ENCODE results near the gene NHLRC2.
"Not testable (repeated sequence)": the region's sequence is repeated elsewhere in the genome, so short reads cannot be mapped to it uniquely, and the experiment has no call there.

The NHLRC2 gene

DNA sequence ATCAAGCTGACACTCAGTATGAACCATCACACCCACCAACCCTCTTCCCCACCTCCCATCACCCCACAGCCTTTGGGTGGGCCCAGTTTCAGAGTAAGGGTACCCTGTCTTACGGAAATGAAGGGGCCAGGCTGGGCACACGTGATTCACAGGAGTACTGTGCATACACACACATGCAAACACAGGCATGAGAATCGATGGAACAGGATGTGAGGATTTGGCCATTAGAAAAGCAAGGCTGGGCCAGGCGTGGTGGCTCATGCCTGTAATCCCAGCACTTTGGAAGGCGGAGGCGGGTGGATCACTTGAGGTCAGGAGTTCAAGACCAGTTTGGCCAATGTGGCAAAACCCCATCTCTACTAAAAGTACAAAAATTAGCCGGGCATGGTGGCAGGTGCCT, 88.7 kb downstream of the NHLRC2 start:
- not testable (repeated sequence) for DNase-seq (ENCODE audit: low spot score)

DNA sequence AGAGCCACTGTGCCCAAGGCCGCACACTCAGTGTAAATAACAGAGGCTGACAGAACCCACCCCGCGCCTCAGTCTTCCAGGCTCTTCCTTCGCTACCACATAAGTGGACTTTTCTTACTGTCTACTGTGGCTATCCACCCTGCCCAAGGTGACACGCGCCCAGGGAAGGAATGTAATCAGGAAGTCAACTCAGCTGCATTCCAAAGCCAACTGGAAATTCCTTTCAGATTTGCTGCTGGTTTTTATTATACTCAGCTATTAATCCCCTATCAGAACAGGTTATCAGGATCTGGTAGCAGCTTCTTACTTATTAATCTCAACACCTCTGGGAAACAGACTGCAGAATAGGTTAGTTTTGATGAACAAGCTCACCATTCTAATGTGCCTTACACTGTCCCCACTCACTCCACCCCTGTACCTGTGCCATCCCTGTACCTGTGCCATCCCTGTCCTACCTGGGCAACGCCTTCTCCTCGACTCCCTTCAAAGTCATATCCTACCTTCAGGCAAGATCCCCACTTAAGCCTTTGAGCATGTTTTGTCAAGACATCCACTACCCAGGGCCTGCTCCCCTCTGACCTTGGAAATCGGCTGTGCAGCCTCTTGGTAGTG, 90.7 kb downstream of the NHLRC2 start:
- no peak for DNase-seq (ENCODE audit: low spot score)

DNA sequence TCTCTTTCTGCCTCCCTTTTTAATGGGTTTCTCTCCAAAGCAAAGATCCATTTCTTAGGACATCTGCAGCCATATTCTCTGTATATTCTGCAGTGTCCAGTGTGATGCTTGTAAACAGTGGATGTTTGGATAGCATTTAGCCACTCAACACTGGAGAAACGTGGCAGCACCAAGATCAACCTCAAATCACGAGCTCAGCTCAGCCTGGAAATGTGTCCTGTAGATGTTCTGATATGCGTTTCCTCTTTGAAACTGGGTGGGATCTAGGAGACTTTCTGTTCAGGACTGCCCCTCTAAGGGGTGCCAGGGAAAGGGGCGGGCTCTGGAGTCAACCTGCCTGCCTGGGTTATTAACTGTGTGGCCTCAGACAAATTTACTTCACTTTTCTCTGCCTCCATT, 91.2 kb downstream of the NHLRC2 start:
- no peak for DNase-seq (ENCODE audit: low spot score)

DNA sequence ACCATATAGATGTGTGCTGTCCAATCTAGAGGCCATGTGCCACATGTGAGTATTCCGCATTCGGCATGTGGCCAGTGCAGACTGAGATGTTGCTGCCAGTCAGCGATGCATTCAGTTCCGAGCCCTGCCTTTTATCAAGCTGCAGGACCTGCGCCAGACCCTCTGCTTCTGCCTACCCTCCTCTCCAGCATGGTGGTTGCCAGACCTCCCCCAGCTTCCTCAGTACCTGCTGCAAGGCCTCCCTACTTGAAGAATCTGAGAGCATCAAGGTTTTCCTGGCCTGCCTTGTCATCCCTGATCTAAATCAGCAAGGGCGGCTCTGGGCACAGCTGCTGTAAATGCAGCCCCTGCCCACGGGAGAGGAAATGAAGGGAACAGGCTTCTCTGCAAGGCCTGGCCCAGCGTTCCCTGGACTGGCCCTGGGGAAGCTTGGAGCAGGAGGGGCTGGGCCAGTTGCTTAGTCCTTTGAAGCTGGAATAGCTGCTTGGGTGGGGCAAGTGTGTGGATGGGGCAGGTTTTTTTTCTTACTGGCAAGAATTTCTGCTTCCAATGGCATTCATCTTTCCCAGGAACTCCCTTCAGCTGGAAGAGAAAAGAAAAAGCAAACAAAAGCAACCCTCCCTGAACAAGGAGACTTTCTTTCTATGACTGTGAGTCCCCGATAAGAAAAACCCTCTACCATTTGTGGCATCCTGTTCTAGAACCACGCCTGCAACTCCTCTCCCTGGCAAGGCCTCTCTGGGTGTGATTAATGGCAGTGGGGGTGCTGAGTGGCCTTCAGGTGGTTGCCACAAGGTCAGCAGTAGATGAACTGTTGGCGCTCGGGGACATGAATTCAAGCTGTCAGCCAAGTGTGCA, 93.0 kb downstream of the NHLRC2 start:
- DNase-seq (ENCODE audit: low spot score): no peak

DNA sequence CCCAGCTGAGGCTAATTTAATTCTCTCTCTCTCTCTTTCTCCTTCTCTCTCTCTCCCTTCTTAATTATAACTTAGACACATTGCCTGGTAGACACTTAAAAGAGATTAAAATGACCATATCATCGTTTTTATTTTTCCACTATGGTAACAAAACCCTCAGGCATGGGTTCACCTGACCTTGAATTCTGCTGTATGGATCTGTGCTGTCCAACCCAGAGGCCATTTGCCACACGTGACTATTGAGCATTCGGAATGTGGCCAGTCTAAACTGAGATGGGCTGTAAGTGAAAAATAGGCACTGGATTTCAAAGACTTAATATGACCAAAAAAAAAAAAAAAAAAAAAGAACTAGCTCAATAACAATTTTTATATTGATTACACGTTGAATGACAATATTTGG, 93.6 kb downstream of the NHLRC2 start:
- no peak for DNase-seq (ENCODE audit: low spot score)

DNA sequence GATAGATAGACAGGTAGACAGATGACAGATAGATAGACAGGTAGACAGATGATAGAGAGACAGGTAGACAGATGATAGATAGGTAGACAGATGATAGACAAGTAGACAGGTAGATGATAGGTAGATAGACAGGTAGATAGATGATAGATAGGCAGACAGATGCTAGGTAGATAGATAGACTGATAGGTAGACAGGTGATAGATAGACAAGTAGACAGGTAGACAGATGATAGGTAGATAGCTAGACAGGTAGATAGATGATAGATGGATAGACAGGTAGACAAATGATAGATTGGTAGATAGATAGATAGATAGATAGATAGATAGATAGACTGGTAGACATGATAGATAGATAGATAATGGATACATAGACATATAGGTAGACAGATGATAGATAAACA, 95.8 kb downstream of the NHLRC2 start:
- DNase-seq (ENCODE audit: low spot score): no peak

DNA sequence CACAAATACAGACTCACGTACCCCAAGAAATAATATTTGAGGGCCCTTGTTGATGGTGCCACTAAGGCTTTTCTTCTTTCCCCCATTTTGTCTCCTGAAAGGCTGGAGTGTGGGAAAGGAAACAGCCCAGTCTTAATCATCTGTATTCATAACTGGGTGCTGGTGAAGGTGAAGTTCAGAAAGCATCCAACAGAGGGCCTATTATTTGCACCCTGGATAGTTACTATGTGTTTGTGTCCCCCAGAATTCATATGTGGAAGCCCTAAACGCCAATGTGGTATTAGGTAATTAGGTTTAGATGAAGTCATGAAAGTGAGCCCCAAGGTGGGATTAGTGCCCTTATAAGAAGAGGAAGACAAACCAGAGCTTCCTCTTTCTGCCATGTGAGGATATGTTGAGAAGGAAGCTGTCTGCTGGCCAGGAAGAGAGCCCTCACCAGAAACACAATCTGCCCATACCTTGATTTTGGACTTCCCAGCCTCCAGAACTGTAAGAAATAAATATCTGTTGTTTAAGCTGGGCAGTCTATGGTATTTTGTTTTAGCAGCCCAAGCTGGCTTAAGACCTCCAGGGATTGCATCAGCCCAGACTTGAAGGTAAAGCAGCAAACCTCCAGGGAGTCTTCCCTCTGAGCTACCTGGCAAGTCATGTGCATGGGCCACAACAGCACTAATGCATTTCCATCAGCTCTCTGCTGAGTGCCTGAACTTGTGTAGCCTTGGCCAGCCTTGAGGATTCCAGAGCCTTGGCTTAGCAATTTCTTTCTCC, 99.2 kb downstream of the NHLRC2 start:
- DNase-seq (ENCODE audit: low spot score): no peak

DNA sequence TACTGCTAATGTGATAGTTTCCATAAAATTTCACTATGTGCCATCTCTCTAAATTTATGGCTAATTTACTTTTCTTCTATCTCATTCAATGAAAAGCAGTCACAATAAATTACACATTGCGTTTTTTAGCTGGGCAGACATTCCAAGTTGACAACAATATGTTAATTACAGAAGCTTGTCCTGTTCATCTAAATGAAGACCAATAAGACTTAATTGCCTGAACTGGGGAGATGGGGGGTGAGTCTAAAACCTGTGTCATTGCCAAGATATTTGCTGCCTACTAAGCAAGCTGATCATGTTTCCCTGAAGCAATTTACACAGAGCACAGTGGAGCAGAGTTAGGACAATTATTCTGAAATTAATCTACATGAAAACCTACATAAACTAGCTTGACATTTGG, 99.9 kb downstream of the NHLRC2 start:
- DNase-seq (ENCODE audit: low spot score): no peak

DNA sequence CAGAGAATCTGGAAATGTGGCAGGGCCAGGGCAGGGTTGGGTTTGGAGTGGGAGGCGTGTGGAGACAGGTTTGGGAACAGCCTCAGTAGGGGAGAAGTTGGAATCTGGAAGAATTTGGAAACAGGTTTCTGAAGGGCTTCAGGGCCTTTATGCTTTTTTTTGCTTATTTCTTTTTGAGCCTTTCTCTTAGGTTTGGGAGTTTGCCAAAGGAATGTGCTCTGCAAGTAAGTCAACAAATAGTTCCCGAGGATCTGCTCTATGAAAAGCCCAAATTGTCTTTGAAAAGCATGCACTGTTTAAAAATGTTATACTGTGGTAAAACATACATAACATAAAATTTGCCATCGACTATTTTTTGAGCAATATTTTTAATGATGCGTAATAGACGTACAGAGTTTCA, 102.6 kb downstream of the NHLRC2 start:
- no peak for DNase-seq (ENCODE audit: low spot score)

DNA sequence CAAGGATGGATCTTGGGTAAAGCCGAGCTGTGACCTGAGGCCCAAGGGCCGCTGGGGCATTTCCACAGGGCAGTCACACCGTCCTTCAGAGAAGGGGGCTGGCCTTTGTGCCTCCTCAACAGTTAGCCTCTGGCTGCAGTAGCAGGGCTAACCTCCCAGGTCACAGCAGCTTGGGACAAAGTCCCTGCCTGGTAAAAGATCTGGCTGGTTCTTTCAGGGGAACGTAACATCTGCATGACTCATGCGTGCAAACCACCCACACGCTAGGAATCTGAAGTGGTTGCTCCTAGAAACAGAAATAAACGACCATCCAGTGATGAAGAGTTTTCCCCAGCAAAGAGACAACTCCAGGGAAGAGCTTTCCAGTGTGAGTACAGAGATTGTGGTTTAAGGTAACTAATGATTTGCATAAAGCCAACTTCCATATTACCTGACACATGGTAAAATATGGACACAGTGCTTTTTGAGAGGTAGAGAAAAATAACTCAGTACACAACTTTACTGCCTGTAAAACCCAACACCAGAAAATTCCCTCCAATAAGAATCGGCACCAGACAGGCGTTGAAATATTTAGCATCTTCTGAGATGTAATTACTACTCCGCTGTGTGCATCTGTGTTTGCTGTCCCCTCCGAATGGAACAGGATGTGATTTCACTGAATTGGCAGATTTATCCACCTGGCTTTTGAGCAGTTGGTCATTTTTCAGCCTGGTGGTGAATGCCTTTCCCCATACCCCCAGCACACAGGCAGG, 104.3 kb downstream of the NHLRC2 start:
- DNase-seq (ENCODE audit: low spot score): no peak

DNA sequence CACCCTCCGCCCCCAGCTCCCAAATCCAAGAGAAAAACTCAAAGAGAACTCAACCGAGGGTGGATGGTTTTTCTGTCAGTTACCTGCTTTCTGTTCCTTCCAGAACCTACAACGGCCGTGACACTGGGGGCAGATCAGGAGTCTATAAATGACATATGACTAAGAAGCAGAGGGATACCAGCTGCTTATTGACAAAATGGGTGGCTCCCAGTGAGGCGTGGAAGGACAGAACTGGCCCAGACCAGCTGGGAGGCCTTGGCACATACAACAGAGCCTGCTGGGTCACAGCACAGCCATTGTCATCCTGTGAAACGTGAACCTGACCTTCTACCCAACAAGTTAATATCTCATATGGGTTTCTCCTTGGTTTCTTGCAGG, 104.9 kb downstream of the NHLRC2 start:
- no peak for DNase-seq (ENCODE audit: low spot score)

DNA sequence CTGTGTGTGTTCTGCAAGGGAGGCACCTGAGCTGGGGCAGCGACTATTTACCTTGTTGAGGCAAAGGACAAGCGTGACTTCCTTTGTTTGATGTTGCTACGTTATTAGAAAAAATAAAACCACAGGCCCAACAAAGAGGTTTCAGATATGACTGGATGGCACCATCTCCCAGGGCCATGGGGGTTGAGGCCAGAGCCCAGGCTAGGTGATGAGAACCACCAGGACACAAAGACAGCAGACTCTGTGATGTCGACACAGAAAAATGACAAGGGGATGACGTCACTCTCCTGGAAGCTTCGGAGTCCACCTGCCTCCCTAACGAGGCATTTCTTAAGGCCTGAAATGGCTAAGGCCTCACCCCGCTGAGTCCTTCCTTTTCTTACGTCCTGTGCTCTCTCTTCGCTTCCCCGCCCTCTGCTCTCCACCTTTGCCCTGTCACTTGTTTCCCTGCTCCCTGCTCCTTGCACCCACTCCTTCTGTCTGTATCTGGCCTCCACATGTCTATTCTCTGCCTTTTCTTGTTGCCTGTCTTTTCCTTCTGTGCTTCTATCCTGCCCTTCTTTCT, 106.2 kb downstream of the NHLRC2 start:
- DNase-seq (ENCODE audit: low spot score): no peak

DNA sequence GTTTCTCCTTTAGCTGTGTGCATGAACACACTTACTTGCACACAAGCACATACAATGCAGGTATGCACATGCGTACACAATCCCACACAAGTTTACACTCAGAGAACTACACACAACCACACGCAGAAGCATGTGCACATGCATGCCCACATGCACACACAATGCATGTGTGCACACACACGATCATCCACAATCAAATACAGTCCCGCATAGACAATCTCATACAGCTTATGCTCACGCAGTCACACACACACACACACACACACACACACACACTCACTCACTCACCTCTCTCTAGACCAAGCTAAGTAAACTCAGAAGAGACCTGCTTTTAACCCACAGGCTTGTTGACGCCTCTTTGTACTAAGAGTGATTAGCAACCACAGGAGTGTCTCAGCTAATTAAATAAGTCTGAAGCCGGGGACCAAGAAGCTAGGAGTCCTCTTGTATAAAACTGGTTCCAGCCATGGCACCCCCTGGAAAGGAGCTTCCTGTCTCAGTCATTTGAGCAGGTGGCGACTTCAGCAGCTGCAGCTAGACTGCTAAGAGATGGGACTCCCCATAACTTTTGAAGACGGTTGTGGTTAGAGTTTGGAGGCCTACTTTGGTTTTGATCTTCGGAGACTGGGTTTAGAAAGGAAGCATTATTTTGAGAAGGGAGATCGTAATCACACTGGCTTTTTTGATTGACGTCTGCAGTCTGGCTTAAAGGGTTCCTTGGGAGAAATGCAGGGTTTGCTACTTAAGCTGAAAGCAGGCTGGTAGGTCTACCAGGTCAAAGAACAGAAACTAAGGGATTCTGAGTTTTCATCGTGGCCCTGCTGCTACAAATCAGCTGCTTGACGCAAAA, 106.9 kb downstream of the NHLRC2 start:
- no peak for DNase-seq (ENCODE audit: low spot score)

DNA sequence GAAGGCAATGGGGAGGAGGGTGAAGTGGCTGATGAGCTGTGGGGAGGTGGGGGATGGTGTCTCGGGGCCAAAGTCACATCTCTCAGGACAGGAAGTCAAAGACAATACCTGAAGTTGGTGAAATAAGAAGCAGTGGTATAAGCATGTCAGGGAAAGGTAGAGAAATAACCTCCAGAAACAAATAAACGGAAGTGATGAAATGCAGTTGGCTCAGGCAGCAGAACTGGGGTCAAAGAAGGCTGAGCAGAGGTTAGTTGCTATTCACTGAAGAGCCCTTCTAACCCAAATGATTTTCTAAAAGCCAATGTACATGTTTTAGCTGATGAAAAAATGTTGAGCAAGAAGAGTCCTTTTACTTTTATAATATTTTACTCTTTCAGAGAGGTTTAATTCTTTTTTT, 110.6 kb downstream of the NHLRC2 start:
- DNase-seq (ENCODE audit: low spot score): no peak

DNA sequence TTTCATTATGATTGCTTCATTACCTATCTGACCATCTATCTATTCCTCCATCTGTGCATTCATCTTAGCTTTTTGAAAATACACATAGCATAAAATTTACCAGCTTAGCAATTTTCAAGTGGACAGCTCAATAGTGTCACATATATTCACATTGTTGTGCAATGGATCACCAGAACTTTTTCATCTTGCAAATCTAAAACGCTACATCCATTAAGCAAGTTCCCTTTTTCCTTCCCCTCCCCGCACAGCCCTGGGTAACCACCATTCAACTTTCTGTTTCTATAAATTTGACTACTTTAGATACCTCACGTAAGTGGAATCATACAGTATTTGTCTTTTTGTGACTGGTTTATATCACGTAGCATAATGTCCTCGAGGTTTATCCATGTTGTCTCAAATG, 111.2 kb downstream of the NHLRC2 start:
- DNase-seq (ENCODE audit: low spot score): no peak

All from cerebellar cortex (tissue), 1 donor.